ENCODE data around the gene KDM4F. TPM values are rescaled to one million over a fixed set of nuclear protein-coding genes. Genes with fewer than 3 reads are reported as not detected.

The KDM4F gene
- total and polyA plus RNA-seq, 9 donors = not detected

DNA sequence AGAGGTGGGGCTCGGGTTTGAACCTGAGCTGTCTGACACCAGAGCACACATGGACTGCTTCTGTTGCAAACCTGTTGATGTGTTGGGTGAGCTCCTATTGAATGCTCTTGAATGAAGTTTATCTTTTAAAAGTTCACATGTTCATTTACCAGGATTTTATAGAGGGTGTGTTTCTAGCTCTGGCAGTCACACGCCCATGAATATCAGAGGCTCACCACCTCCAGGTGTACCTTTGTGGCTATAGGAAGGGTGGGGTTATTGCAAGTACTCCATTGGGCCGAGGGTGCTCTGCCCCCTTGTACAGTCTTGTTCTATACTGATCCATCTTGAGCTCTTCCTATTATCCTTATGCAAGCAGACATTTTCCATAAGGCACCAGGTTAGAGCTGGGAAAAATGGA lies 49.6 kb downstream of the KDM4F start:
- no peak for DNase-seq
- intact Hi-C loops (cut with DNase I) = loop anchor here in 2 of 4 donors (10.0 kb wide), 1 partner anchor 46 kb away; no protein-coding TSS in a partner anchor
- peaks cover 3% of the 10 kb centered on the region for H3K4me1 ChIP-seq (ENCODE audit: insufficient read depth)

GRCh38 chr11:95100191-95100648 lies 51.0 kb downstream of the KDM4F start:
- DNase-seq = no peak
- Histone ChIP-seq H3K9me3 (no peaks in the 10 kb centered on the region), H3K36me3 (no peaks in the 10 kb centered on the region), H3K4me3 (no peak overlapping the region), H3K27me3 (no peaks in the 10 kb centered on the region), H3K27ac (no peak overlapping the region), H3K4me1 (ENCODE audit: insufficient read depth) (peaks cover 3% of the 10 kb centered on the region)
- WGBS, 3 donors = 93 to 96% (median 95%) methylated on average over 4 of the region's 4 CpGs
- intact Hi-C loops (cut with DNase I) = no loop called here
- TF ChIP-seq POLR2A (IDR thresholded peaks at IDR 0.05) = no peak
- TF ChIP-seq EP300 (IDR thresholded peaks at IDR 0.05) = no peak
- TF ChIP-seq, protein P1, sequence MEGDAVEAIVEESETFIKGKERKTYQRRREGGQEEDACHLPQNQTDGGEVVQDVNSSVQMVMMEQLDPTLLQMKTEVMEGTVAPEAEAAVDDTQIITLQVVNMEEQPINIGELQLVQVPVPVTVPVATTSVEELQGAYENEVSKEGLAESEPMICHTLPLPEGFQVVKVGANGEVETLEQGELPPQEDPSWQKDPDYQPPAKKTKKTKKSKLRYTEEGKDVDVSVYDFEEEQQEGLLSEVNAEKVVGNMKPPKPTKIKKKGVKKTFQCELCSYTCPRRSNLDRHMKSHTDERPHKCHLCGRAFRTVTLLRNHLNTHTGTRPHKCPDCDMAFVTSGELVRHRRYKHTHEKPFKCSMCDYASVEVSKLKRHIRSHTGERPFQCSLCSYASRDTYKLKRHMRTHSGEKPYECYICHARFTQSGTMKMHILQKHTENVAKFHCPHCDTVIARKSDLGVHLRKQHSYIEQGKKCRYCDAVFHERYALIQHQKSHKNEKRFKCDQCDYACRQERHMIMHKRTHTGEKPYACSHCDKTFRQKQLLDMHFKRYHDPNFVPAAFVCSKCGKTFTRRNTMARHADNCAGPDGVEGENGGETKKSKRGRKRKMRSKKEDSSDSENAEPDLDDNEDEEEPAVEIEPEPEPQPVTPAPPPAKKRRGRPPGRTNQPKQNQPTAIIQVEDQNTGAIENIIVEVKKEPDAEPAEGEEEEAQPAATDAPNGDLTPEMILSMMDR (IDR thresholded peaks at IDR 0.05) = no peak

More for the DNA sequence above, 49.6 kb downstream of the KDM4F start:
- Histone ChIP-seq H3K9me3 (no peaks in the 10 kb centered on the region), H3K27me3 (no peaks in the 10 kb centered on the region), H3K4me3 (no peak overlapping the region), H3K27ac (no peak overlapping the region), H3K36me3 (no peaks in the 10 kb centered on the region)
- no peak for TF ChIP-seq POLR2A (IDR thresholded peaks at IDR 0.05)
- TF ChIP-seq, protein P1 (IDR thresholded peaks at IDR 0.05) = no peak
- no peak for TF ChIP-seq EP300 (IDR thresholded peaks at IDR 0.05)
- 90 to 97% (median 95%) methylated on average over 3 of the region's 3 CpGs for whole genome bisulfite sequencing, 3 donors

Other genes with a start within 250 kb of the KDM4F start
- 10 to 100 TPM; 35.8 to 65.8 (median 56.0) TPM for gene CWC15, start 75.9 kb upstream of the KDM4F start, total RNA-seq
- gene CWC15, start 75.9 kb upstream of the KDM4F start, polyA plus RNA-seq = 10 to 100 TPM; 50.8 to 64.9 TPM
- 1 to 10 TPM in 4 of 7 donors, under 1 TPM in 3; 0.24 to 1.9 (median 1.0) TPM for gene KDM4D, start 75.7 kb upstream of the KDM4F start, total RNA-seq
- gene KDM4D, start 75.7 kb upstream of the KDM4F start, polyA plus RNA-seq = under 1 TPM; 0.68 to 0.92 TPM
- not detected for gene KDM4E, start 24.2 kb upstream of the KDM4F start, total RNA-seq
- gene KDM4E, start 24.2 kb upstream of the KDM4F start, polyA plus RNA-seq = not detected
- gene SRSF8, start 17.5 kb downstream of the KDM4F start, total RNA-seq = 10 to 100 TPM; 39.0 to 76.2 (median 58.8) TPM
- 10 to 100 TPM; 54.8 to 79.6 TPM for gene SRSF8, start 17.5 kb downstream of the KDM4F start, polyA plus RNA-seq
- gene ENDOD1, start 40.4 kb downstream of the KDM4F start, total RNA-seq = 10 to 100 TPM; 21.0 to 35.4 (median 34.3) TPM
- 10 to 100 TPM; 18.9 to 60.8 TPM for gene ENDOD1, start 40.4 kb downstream of the KDM4F start, polyA plus RNA-seq
- gene SESN3, start 181.8 kb downstream of the KDM4F start, total RNA-seq = 10 to 100 TPM; 37.1 to 77.3 (median 49.4) TPM
- gene SESN3, start 181.8 kb downstream of the KDM4F start, polyA plus RNA-seq = 10 to 100 TPM; 14.5 to 21.7 TPM